GM18526 (cell line): ENCODE data around the gene ABLIM2.

ENCODE experiments used
- POLR2A ChIP-seq: IDR thresholded peaks from 3 replicates; pipeline ENCODE4 v1.6.1; 2011; ENCODE audit not compliant: insufficient read length; ENCODE audit errors: extremely low read depth

ABLIM2 gene

GRCh38 chr4:8000721-8001491 lies 157.7 kb downstream of the ABLIM2 start:
- TF ChIP-seq POLR2A: no peak

GRCh38 chr4:8000247-8000646 lies 158.4 kb downstream of the ABLIM2 start:
- no peak for TF ChIP-seq POLR2A

- TF ChIP-seq POLR2A: no peak
Measured at GRCh38 chr4:7999695-8000094, 158.9 kb downstream of the ABLIM2 start.

- no peak for TF ChIP-seq POLR2A
Measured at GRCh38 chr4:7999279-7999678, 159.3 kb downstream of the ABLIM2 start.

- no peak for TF ChIP-seq POLR2A
Measured at GRCh38 chr4:7998447-7998846, 160.2 kb downstream of the ABLIM2 start.

GRCh38 chr4:7995866-7996265 lies 162.7 kb downstream of the ABLIM2 start:
- TF ChIP-seq POLR2A: no peak

GRCh38 chr4:7995135-7995534 lies 163.5 kb downstream of the ABLIM2 start:
- TF ChIP-seq POLR2A: no peak

- no peak for TF ChIP-seq POLR2A
Measured at GRCh38 chr4:7993671-7994070, 164.9 kb downstream of the ABLIM2 start.

- no peak for TF ChIP-seq POLR2A
Measured at GRCh38 chr4:7992846-7993245, 165.8 kb downstream of the ABLIM2 start.

GRCh38 chr4:7990807-7991459 lies 167.7 kb downstream of the ABLIM2 start:
- TF ChIP-seq POLR2A: no peak

GRCh38 chr4:7989654-7990053 lies 169.0 kb downstream of the ABLIM2 start:
- TF ChIP-seq POLR2A: no peak

- no peak for TF ChIP-seq POLR2A
Measured at GRCh38 chr4:7988437-7988836, 170.2 kb downstream of the ABLIM2 start.

- TF ChIP-seq POLR2A: no peak
Measured at GRCh38 chr4:7987148-7987989, 171.2 kb downstream of the ABLIM2 start.

- TF ChIP-seq POLR2A: no peak
Measured at GRCh38 chr4:7985891-7986441, 172.6 kb downstream of the ABLIM2 start.

- no peak for TF ChIP-seq POLR2A
Measured at GRCh38 chr4:7985072-7985471, 173.5 kb downstream of the ABLIM2 start.
